Stomach (tissue), 9 donors: ENCODE measurements around the gene SERPINB7. TPM values are rescaled to one million over a fixed set of nuclear protein-coding genes. Genes with fewer than 3 reads are reported as not detected.

Experiments
- DNase-seq, 2 donors: peaks; one replicate each; pipeline versions ENCODE4 v3.0.0 to v3.0.0-alpha.2; 2013 to 2019
- H3K27ac ChIP-seq, 5 donors: fragments of 200-600 bp in 4 of 5; sonication (generic) in 4 of 5; one replicate each; pipeline ENCODE4 v1.5.1; 2013 to 2019; ENCODE audit warnings: mild to moderate bottlenecking in 1 of 5, moderate library complexity in 1 of 5
- H3K27me3 ChIP-seq, 3 donors: fragments of 200-600 bp; sonication (generic); one replicate each; pipeline ENCODE4 v1.5.1; 2017 to 2019; ENCODE audit warnings: mixed run types in 1 of 3
- H3K36me3 ChIP-seq, 4 donors: fragments of 200-600 bp; sonication (generic); 1 replicate in 3 of 4; 2 replicates in 1 of 4; pipeline ENCODE4 v1.5.1; 2016 to 2019
- H3K4me1 ChIP-seq, 4 donors: fragments of 200-600 bp; sonication (generic); one replicate each; pipeline ENCODE4 v1.5.1; 2016 to 2019
- H3K4me3 ChIP-seq, 4 donors: fragments of 200-600 bp; sonication (generic) in 3 of 4; one replicate each; pipeline ENCODE4 v1.5.1; 2016 to 2019; ENCODE audit warnings: mild to moderate bottlenecking in 1 of 4
- H3K9me3 ChIP-seq, 4 donors: fragments of 200-600 bp; sonication (generic); one replicate each; pipeline ENCODE4 v1.5.1; 2016 to 2019
- EP300 ChIP-seq: sonication (generic); formaldehyde crosslinking; IDR thresholded peaks from one replicate; pipeline ENCODE4 v1.6.1; 2017; ENCODE audit warnings: antibody characterized with exemption
- POLR2A ChIP-seq, 4 donors: fragments of 450-650 bp; IDR thresholded peaks; one replicate each; pipeline ENCODE4 v1.6.1; 2016; ENCODE audit warnings: antibody characterized with exemption in 4 of 4, control low read depth in 2 of 4, mild to moderate bottlenecking in 1 of 4, moderate library complexity in 1 of 4
- POLR2AphosphoS5 ChIP-seq, 3 donors: sonication (generic); formaldehyde crosslinking; IDR thresholded peaks; one replicate each; pipeline ENCODE4 v1.6.1; 2016; ENCODE audit warnings: antibody characterized with exemption in 3 of 3
- WGBS, 5 donors: extraction: QIAGEN DNeasy Blood & Tissue Kit in 3 of 5; methylation state at CpG; one replicate each; pipeline versions ENCODE4 v1.1.5 to v1.1.7; 2013 to 2018; 5-methylcytosine and 5-hydroxymethylcytosine counted together
- intact Hi-C: fragments of 100-400 bp; cut with DNase I; formaldehyde crosslinking; loops from one replicate; pipeline ENCODE4 v1.15.1; 2023; ENCODE audit warnings: low total_unique reads
- polyA plus RNA-seq, 3 donors: library from polyadenylated mRNA; stranded (reverse); fragments of 200-250 nt; gene quantifications; one replicate each; pipeline ENCODE4 v1.2.3, GENCODE V29; 2013
- total RNA-seq, 5 donors: library from RNA; depleted of rRNA; stranded (reverse); fragments of >200 nt; gene quantifications; one replicate each; pipeline versions ENCODE4 v1.1.0 to v1.2.3, GENCODE V29; 2014 to 2016
- TF ChIP-seq, protein P1 (sequence below), 7 experiments: fragments of 450-650 bp in 4 of 7; fragments of 200-600 bp in 3 of 7; sonication (generic) in 3 of 7; IDR thresholded peaks; one replicate each; pipeline ENCODE4 v1.5.1; 2016 to 2019; ENCODE audit warnings: antibody characterized with exemption in 7 of 7, control low read depth in 2 of 7, mild to moderate bottlenecking in 1 of 7
- donor health status: healthy with polysubstance abuse.
- donor health status: Bipolar disorder and iron deficiency.
- donor health status: healthy.

The SERPINB7 gene
- total and polyA plus RNA-seq, 8 donors = 0.23 to 5.2 TPM; not detected in 6

DNA sequence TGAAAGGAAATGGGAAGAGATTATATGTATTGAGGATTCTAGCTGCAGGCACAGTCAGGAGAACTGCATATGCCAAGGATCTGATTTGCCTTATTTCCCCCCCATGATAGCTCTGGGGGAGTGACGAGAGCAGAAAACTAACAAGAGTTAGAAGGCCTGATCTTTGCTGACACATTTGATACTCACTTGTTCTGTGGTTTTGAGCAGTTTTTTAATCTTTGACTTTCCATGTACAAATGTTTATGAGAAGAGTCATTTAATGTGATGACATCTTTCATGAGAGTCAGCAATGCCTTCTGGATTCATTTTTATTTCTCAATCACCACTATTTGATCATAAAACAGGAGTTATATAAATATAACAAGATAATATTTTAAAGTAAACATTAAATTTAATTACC is 12.7 kb upstream of the SERPINB7 start:
- Histone ChIP-seq H3K27me3 (no peaks in the 10 kb centered on the region), H3K4me1 (no peaks in the 10 kb centered on the region), H3K9me3 (peaks cover 3 to 21% (median 15%) of the 10 kb centered on the region in 4 donors), H3K36me3 (no peaks in the 10 kb centered on the region), H3K27ac (no peak overlapping the region), H3K4me3 (no peak overlapping the region)
- DNase-seq = no peak
- TF ChIP-seq EP300 = no peak
- intact Hi-C loops = no loop called here
- WGBS, 5 donors = 83 to 91% (median 88%) methylated on average over 1 of the region's 1 CpG

DNA sequence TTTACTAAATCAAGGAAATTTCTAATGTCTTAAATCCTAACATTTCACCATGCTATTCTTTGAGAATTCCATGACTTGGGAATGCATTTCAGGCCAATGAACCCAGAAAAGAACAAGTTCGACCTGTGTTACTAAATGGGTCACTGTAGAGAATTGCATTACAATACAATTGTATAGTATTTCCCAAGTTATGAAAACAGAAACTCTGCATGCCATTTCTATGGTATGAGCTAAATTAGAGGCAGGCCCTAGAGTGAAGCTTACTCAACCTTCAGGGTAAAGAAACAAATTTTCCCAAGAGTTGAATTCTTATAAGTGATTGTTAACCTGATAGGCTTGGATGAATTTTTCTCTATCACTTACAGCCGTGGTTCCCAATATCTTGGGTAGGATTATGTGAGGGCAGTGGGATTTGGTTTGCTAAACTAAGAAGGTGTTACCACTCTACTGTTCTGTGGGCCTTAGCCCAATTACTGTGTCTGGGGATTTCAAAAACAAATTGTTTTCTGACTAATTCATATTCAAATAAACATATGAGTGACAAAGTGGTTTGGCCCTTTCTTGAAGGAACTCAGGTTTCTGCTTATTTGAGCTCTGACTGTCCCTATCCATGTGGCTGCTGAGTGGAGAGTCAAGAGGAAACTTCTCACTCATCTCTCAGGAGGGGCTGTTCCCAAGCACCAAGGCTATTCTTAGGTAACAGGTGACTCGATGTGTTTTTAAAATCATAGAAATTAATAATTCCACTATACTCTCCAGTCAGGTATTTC is 11.2 kb upstream of the SERPINB7 start:
- DNase-seq = no peak
- H3K36me3 ChIP-seq = no peaks in the 10 kb centered on the region
- 69 to 89% (median 85%) methylated on average over 3 of the region's 3 CpGs for WGBS, 5 donors
- peaks cover 3 to 21% (median 15%) of the 10 kb centered on the region in 4 donors for H3K9me3 ChIP-seq
- H3K4me1 ChIP-seq = no peaks in the 10 kb centered on the region
- no peak overlapping the region for H3K27ac ChIP-seq
- TF ChIP-seq, protein P1, sequence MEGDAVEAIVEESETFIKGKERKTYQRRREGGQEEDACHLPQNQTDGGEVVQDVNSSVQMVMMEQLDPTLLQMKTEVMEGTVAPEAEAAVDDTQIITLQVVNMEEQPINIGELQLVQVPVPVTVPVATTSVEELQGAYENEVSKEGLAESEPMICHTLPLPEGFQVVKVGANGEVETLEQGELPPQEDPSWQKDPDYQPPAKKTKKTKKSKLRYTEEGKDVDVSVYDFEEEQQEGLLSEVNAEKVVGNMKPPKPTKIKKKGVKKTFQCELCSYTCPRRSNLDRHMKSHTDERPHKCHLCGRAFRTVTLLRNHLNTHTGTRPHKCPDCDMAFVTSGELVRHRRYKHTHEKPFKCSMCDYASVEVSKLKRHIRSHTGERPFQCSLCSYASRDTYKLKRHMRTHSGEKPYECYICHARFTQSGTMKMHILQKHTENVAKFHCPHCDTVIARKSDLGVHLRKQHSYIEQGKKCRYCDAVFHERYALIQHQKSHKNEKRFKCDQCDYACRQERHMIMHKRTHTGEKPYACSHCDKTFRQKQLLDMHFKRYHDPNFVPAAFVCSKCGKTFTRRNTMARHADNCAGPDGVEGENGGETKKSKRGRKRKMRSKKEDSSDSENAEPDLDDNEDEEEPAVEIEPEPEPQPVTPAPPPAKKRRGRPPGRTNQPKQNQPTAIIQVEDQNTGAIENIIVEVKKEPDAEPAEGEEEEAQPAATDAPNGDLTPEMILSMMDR (IDR thresholded peaks at IDR 0.05) = no peak
- TF ChIP-seq POLR2AphosphoS5 (IDR thresholded peaks at IDR 0.05) = no peak
- TF ChIP-seq POLR2A (IDR thresholded peaks at IDR 0.05) = no peak
- H3K4me3 ChIP-seq = no peak overlapping the region
- intact Hi-C loops = no loop called here
- no peaks in the 10 kb centered on the region for H3K27me3 ChIP-seq

DNA sequence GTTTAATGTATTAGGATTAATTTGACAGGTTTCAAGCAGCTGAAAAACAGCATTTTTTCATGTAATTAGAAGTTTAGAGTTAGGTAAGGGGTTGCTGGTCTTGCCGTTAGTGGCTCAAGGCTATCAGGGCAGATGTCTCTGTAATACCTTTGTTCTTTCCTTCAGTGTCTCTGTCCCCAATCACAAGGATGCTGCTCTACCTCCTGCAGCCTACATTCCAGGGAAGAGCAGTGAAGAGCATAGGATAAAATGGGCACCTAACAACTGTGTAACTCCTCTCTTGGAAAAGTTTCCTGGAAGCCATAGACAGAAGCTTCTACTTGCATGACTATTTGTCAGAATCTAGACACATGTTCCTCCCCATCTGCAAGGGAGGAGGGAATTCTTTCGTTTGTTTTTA is 9.4 kb upstream of the SERPINB7 start:
- no peaks in the 10 kb centered on the region for H3K36me3 ChIP-seq
- no peaks in the 10 kb centered on the region for H3K4me1 ChIP-seq
- peaks cover 0 to 5% (median 1%) of the 10 kb centered on the region in 4 donors for H3K9me3 ChIP-seq
- no peaks in the 10 kb centered on the region for H3K27me3 ChIP-seq
- no peak for TF ChIP-seq EP300
- TF ChIP-seq, protein P1 (IDR thresholded peaks at IDR 0.05) = no peak
- TF ChIP-seq POLR2A (IDR thresholded peaks at IDR 0.05) = no peak
- no peak for TF ChIP-seq POLR2AphosphoS5 (IDR thresholded peaks at IDR 0.05)
- H3K27ac ChIP-seq = no peak overlapping the region
- DNase-seq = no peak
- intact Hi-C loops = no loop called here
- no peak overlapping the region for H3K4me3 ChIP-seq
- 53 to 75% (median 67%) methylated on average over 2 of the region's 2 CpGs for WGBS, 5 donors

DNA sequence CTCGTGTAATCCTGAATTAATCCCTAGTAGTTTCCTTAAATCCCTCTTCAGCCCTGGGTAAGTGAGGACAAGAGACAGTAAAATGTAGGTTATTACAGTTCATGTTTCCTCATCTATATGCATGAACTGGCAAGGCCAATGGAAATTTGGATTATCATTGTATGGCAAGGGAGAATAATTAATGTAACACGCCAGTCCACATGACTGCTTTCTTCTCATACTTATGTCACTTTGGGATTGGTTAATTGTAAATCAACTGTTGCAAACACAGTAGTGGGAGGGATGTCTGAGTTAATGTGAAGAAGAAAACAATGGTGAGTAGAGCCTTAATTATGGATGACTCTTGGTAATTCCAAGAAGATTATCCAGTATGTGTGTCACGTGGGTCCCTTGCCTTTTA is 1.7 kb upstream of the SERPINB7 start:
- TF ChIP-seq EP300 = no peak
- TF ChIP-seq POLR2AphosphoS5 (IDR thresholded peaks at IDR 0.05) = no peak
- TF ChIP-seq POLR2A (IDR thresholded peaks at IDR 0.05) = no peak
- TF ChIP-seq, protein P1 (IDR thresholded peaks at IDR 0.05) = no peak
- Histone ChIP-seq H3K9me3 (no peaks in the 10 kb centered on the region), H3K27ac (no peak overlapping the region), H3K4me3 (no peak overlapping the region), H3K4me1 (no peaks in the 10 kb centered on the region), H3K27me3 (no peaks in the 10 kb centered on the region), H3K36me3 (no peaks in the 10 kb centered on the region)
- 73 to 84% (median 73%) methylated on average over 3 of the region's 3 CpGs for WGBS, 5 donors
- no peak for DNase-seq
- intact Hi-C loops = no loop called here

DNA sequence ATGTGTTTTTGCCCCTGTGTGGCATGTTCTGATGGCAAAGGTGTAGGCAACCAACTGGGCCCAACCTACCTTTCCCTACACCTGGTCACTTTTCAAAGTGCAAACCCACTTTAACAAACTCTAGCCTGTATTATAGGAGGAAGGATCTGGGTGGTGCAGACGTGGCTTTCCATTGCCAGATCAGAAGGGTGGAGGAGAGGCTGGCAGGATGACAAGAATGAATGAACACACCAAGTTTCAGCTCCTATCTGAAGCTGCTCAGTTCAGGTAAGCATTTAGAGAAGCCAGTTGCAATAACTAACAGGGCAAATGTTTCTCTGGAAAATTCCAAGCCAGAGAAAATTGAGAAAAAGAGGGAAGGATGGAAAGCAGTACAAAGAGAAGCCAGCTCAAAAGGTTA is 707 bp upstream of the SERPINB7 start:
- 21 to 36% (median 29%) methylated on average over 1 of the region's 1 CpG for WGBS, 5 donors
- no peak overlapping the region for H3K4me3 ChIP-seq
- no peak for DNase-seq
- no peaks in the 10 kb centered on the region for H3K4me1 ChIP-seq
- H3K27me3 ChIP-seq = no peaks in the 10 kb centered on the region
- TF ChIP-seq, protein P1 (IDR thresholded peaks at IDR 0.05) = no peak
- TF ChIP-seq POLR2A (IDR thresholded peaks at IDR 0.05) (no peak), EP300 (no peak), POLR2AphosphoS5 (IDR thresholded peaks at IDR 0.05) (no peak)
- no peaks in the 10 kb centered on the region for H3K9me3 ChIP-seq
- H3K36me3 ChIP-seq = no peaks in the 10 kb centered on the region
- intact Hi-C loops = no loop called here
- no peak overlapping the region for H3K27ac ChIP-seq
